SK-N-SH (cell line): ENCODE data around the gene BCAS3. TPM values are rescaled to one million over a fixed set of nuclear protein-coding genes. Genes with fewer than 3 reads are reported as not detected.
"Not testable (repeated sequence)": the region's sequence is repeated elsewhere in the genome, so short reads cannot be mapped to it uniquely, and the experiment has no call there.

Experiments used
- CTCF ChIA-PET: fragments of 300-600, 350-600 bp; formaldehyde crosslinking; extraction: SDS; loops from one replicate; lab custom pipeline; 2021; lab: Yijun Ruan, JAX
- POLR2A ChIA-PET: fragments of 350-600 bp; sonication (Branson Sonifier 250); formaldehyde crosslinking; extraction: SDS; loops from one replicate; lab custom pipeline; 2020; ENCODE audit warnings: antibody characterized with exemption, inconsistent platforms; lab: Yijun Ruan, JAX
- DNase-seq: peaks from one replicate; pipeline ENCODE4 v3.0.0; 2012
- H2AFZ ChIP-seq: fragments of 200-600 bp; sonication (generic); 2 replicates; pipeline ENCODE4 v1.8.1; 2016; ENCODE audit warnings: antibody characterized with exemption, mild to moderate bottlenecking, low read depth
- H3F3A ChIP-seq: fragments of 200-600 bp; sonication (generic); replicated peaks from 2 replicates; pipeline ENCODE3; 2016; ENCODE audit warnings: antibody characterized with exemption, mild to moderate bottlenecking; ENCODE audit not compliant: insufficient read depth
- H3K27ac ChIP-seq, 2 experiments: fragments of 200-500 bp in 1 of 2; fragments of 200-600 bp in 1 of 2; sonication (Bioruptor generic) in 1 of 2; sonication (generic), shearing (Covaris generic) in 1 of 2; 2 replicates each; pipeline versions ENCODE4 v1.5.1 to v1.6.1; 2014 to 2016; ENCODE audit warnings: low read depth in 2 of 2, inconsistent platforms in 1 of 2, low read length in 1 of 2, mild to moderate bottlenecking in 1 of 2, mixed read lengths in 1 of 2
- H3K27me3 ChIP-seq: fragments of 200-600 bp; sonication (generic), shearing (Covaris generic); 2 replicates; pipeline ENCODE4 v1.6.1; 2016; ENCODE audit warnings: mixed run types; ENCODE audit not compliant: insufficient read depth
- H3K36me3 ChIP-seq, 2 experiments: fragments of 200-500 bp in 1 of 2; fragments of 200-600 bp in 1 of 2; sonication (Bioruptor generic) in 1 of 2; sonication (generic) in 1 of 2; replicated peaks in 1 of 2; 2 replicates each; pipeline versions ENCODE3 to v1.5.1; 2014 to 2016; ENCODE audit warnings: low read length in 1 of 2, mild to moderate bottlenecking in 1 of 2; ENCODE audit not compliant: insufficient read depth in 2 of 2, control insufficient read depth in 1 of 2
- H3K4me1 ChIP-seq, 2 experiments: fragments of 200-500 bp in 1 of 2; fragments of 200-600 bp in 1 of 2; sonication (Bioruptor generic) in 1 of 2; sonication (generic), shearing (Covaris generic) in 1 of 2; 2 replicates each; pipeline versions ENCODE4 v1.5.1 to v1.6.1; 2014 to 2016; ENCODE audit warnings: low read depth in 1 of 2, low read length in 1 of 2, mixed run types in 1 of 2; ENCODE audit not compliant: insufficient read depth in 2 of 2, control insufficient read depth in 1 of 2
- H3K4me2 ChIP-seq: fragments of 200-600 bp; sonication (generic), shearing (Covaris generic); 2 replicates; pipeline ENCODE4 v1.6.1; 2017; ENCODE audit warnings: mixed run types
- H3K4me3 ChIP-seq, 2 experiments: fragments of 200-500 bp in 1 of 2; fragments of 200-600 bp in 1 of 2; sonication (Bioruptor generic) in 1 of 2; sonication (generic), shearing (Covaris generic) in 1 of 2; 2 replicates each; pipeline versions ENCODE4 v1.5.1 to v1.8.1; 2014 to 2016; ENCODE audit warnings: low read depth in 2 of 2, inconsistent platforms in 1 of 2, low read length in 1 of 2, mild to moderate bottlenecking in 1 of 2, mixed read lengths in 1 of 2, moderate library complexity in 1 of 2
- H3K79me2 ChIP-seq: fragments of 200-600 bp; sonication (generic); 2 replicates; pipeline ENCODE4 v1.8.1; 2017; ENCODE audit warnings: mild to moderate bottlenecking; ENCODE audit not compliant: insufficient read depth
- H3K9ac ChIP-seq: fragments of 200-600 bp; sonication (generic); 2 replicates; pipeline ENCODE4 v1.6.1; 2017; ENCODE audit warnings: mixed run types
- H3K9me2 ChIP-seq: fragments of 200-600 bp; sonication (generic); 2 replicates; pipeline ENCODE4 v1.6.1; 2017; ENCODE audit warnings: mixed run types
- H3K9me3 ChIP-seq: fragments of 200-600 bp; sonication (generic); 2 replicates; pipeline ENCODE4 v1.6.1; 2017; ENCODE audit warnings: mixed run types, mild to moderate bottlenecking, moderate library complexity
- H4K20me1 ChIP-seq: fragments of 200-600 bp; sonication (generic); 2 replicates; pipeline ENCODE4 v1.6.1; 2017; ENCODE audit warnings: mild to moderate bottlenecking, mixed run types; ENCODE audit not compliant: insufficient read depth
- EP300 ChIP-seq, 2 experiments: IDR thresholded peaks; 2 replicates each; pipeline versions ENCODE4 v1.4.0 to v1.6.1; 2012; ENCODE audit warnings: borderline replicate concordance in 1 of 2, low read depth in 1 of 2, low read length in 1 of 2
- FOSL2 ChIP-seq: IDR thresholded peaks from 2 replicates; pipeline ENCODE4 v1.4.0; 2012; ENCODE audit warnings: low read depth, mild to moderate bottlenecking, moderate library complexity, borderline replicate concordance
- GATA2 ChIP-seq: sonication (generic); formaldehyde crosslinking; IDR thresholded peaks from 2 replicates; pipeline ENCODE4 v1.5.0; 2020; ENCODE audit warnings: mild to moderate bottlenecking, missing genetic modification reagents
- MAX ChIP-seq: IDR thresholded peaks from 2 replicates; pipeline ENCODE4 v1.4.0; 2012; ENCODE audit warnings: low read depth
- MEF2A ChIP-seq: IDR thresholded peaks from 2 replicates; pipeline ENCODE4 v1.4.0; 2012; ENCODE audit warnings: low read depth, borderline replicate concordance
- MXI1 ChIP-seq: IDR thresholded peaks from 2 replicates; pipeline ENCODE4 v1.6.1; 2012; ENCODE audit warnings: mild to moderate bottlenecking, low read depth, low read length, improper control_type of control experiment
- NFIC ChIP-seq: IDR thresholded peaks from 2 replicates; pipeline ENCODE4 v1.4.0; 2012; ENCODE audit warnings: borderline replicate concordance
- PBX3 ChIP-seq: IDR thresholded peaks from 2 replicates; pipeline ENCODE4; 2012
- POLR2AphosphoS5 ChIP-seq: IDR thresholded peaks from 2 replicates; pipeline ENCODE4 v1.6.1; 2012; ENCODE audit warnings: low read depth, low read length
- RAD21 ChIP-seq: IDR thresholded peaks from 2 replicates; pipeline ENCODE4 v1.6.1; 2012; ENCODE audit warnings: mild to moderate bottlenecking, low read length
- RCOR1 ChIP-seq: fragments of 150-350 bp; IDR thresholded peaks from 2 replicates; pipeline ENCODE4 v1.6.1; 2017; ENCODE audit warnings: antibody characterized with exemption, low read length
- REST ChIP-seq: IDR thresholded peaks from 2 replicates; pipeline ENCODE4 v1.6.1; 2012; ENCODE audit warnings: mild to moderate bottlenecking, low read depth, low read length, moderate library complexity
- RFX5 ChIP-seq: IDR thresholded peaks from 2 replicates; pipeline ENCODE4 v1.6.1; 2012; ENCODE audit warnings: mild to moderate bottlenecking, improper control_type of control experiment, low read length
- SMC3 ChIP-seq: IDR thresholded peaks from 2 replicates; pipeline ENCODE4 v1.6.1; 2012; ENCODE audit warnings: low read depth, low read length, improper control_type of control experiment
- TEAD4 ChIP-seq: IDR thresholded peaks from 2 replicates; pipeline ENCODE4 v1.4.0; 2012; ENCODE audit warnings: mild to moderate bottlenecking, borderline replicate concordance; ENCODE audit not compliant: insufficient read depth
- USF2 ChIP-seq: fragments of 150-350 bp; IDR thresholded peaks from 2 replicates; pipeline ENCODE4 v1.6.1; 2017; ENCODE audit warnings: antibody characterized with exemption, low read length, low read depth, borderline replicate concordance
- WGBS: methylation state at CpG from one replicate; pipeline ENCODE4 v1.1.6; 2017; ENCODE audit warnings: low lambda C conversion rate; 5-methylcytosine and 5-hydroxymethylcytosine counted together
- polyA plus RNA-seq, 3 experiments: library from polyadenylated mRNA; depleted of rRNA; stranded (reverse); fragments of >200 nt; gene quantifications; 2 replicates each; pipeline ENCODE4 v1.2.3, GENCODE V29; 2012

The BCAS3 gene
- polyA plus RNA-seq, 1 of the 3 experiments (the other 2 are of a cell fraction): 5.9 TPM

GRCh38 chr17:60971515-60972369 lies 294.1 kb downstream of the BCAS3 start (continued):
- TF ChIP-seq FOSL2 (no peak), EP300 (IDR thresholded peaks at IDR 0.05; ENCODE audit: borderline replicate concordance in 1 of 2, low read depth in 1 of 2, low read length in 1 of 2) (no peak), REST (no peak), MEF2A (no peak), SMC3 (peak; percentile 82), TEAD4 (no peak), POLR2AphosphoS5 (no peak)
- TF ChIP-seq, all 33 proteins: peak for 5

- H3K9ac ChIP-seq, H3K4me1 ChIP-seq, H3K27ac ChIP-seq, H3K9me2 ChIP-seq, POLR2A ChIA-PET, H3K27me3 ChIP-seq, H3K4me2 ChIP-seq, H3K9me3 ChIP-seq, H2AFZ ChIP-seq, H3K4me3 ChIP-seq, H4K20me1 ChIP-seq, H3K36me3 ChIP-seq, H3K79me2 ChIP-seq, DNase-seq, H3F3A ChIP-seq: not testable (repeated sequence)
- CTCF ChIA-PET: interaction anchor here (1.1 kb wide), 1 partner anchor 24 kb away, joined by 4 read pairs; no protein-coding TSS in a partner anchor
- 92% methylated on average over 23 of the region's 23 CpGs for WGBS
Measured at GRCh38 chr17:60976861-60977260, 299.2 kb downstream of the BCAS3 start.

GRCh38 chr17:60989379-60989778 lies 311.7 kb downstream of the BCAS3 start:
- peaks cover 0 to 4% of the 10 kb centered on the region in 2 experiments for H3K36me3 ChIP-seq
- H3K79me2 ChIP-seq: no peaks in the 10 kb centered on the region
- ChIA-PET POLR2A (interaction anchor here (0.6 kb wide), 1 partner anchor 155 kb away, joined by 3 read pairs; no protein-coding TSS in a partner anchor), CTCF (interaction anchor here (0.8 to 1.5 kb wide), 2 partner anchors 12 to 412 kb away, joined by 4 to 5 read pairs; no protein-coding TSS in a partner anchor)
- peak overlapping the region in 1 of 2 experiments; percentile 5; a peak in 1 of 4 replicates for H3K27ac ChIP-seq
- H4K20me1 ChIP-seq: no peaks in the 10 kb centered on the region
- H3K9me2 ChIP-seq: no peaks in the 10 kb centered on the region
- H2AFZ ChIP-seq: no peak overlapping the region
- H3K4me1 ChIP-seq: peaks cover 0 to 3% of the 10 kb centered on the region in 2 experiments; a peak in 2 of 4 replicates
- H3K27me3 ChIP-seq: no peaks in the 10 kb centered on the region
- no peak overlapping the region for H3K4me2 ChIP-seq
- TF ChIP-seq EP300 (IDR thresholded peaks at IDR 0.05; ENCODE audit: borderline replicate concordance in 1 of 2, low read depth in 1 of 2, low read length in 1 of 2): peak in 1 of 2 experiments; percentile 43; a peak in 1 of 4 replicates
- no peak for TF ChIP-seq USF2
- TF ChIP-seq GATA2 (CRISPR knock-in tag): peak; percentile 71
- TF ChIP-seq MXI1: peak; percentile 36; the same call in 1 of the 2 replicates
- peak; percentile 12; the same call in 1 of the 2 replicates for TF ChIP-seq RAD21
- TF ChIP-seq RCOR1: 0 out of 2 replicates have a peak, but pooled peaks have one; percentile 14
- TF ChIP-seq NFIC: no peak
- TF ChIP-seq RFX5: no peak
- TF ChIP-seq SMC3: 0 out of 2 replicates have a peak, but pooled peaks have one; percentile 2
- no peak for TF ChIP-seq PBX3
- no peak for TF ChIP-seq MAX
- no peak overlapping the region for H3K9ac ChIP-seq
- DNase-seq: peak; percentile 32
- H3K4me3 ChIP-seq: no peak overlapping the region
- H3F3A ChIP-seq: no peaks in the 10 kb centered on the region
- H3K9me3 ChIP-seq: 0 out of 2 replicates have a peak, but pooled peaks cover 4% of the 10 kb centered on the region
